HCT116 (cell line): ENCODE measurements around the gene APOB. TPM values are rescaled to one million over a fixed set of nuclear protein-coding genes. Genes with fewer than 3 reads are reported as not detected.

Experiments
- ATAC-seq: fragments of 200-7000 bp; cut with Tn5 transposase; 2 replicates; pipeline ENCODE4 v1.9.1; 2020; ENCODE audit warnings: mild to moderate bottlenecking, moderate library complexity
- BruUV-seq: library from RNA; stranded (reverse); fragments of 400-500 nt; replicated peaks from 2 replicates; lab custom pipeline; 2021; lab: Mats Ljungman, UMichigan
- CTCF ChIA-PET: fragments of 300-600 bp; sonication (Branson Sonifier 250); formaldehyde crosslinking; loops from one replicate; lab custom pipeline; 2021; ENCODE audit warnings: antibody characterized with exemption; lab: Charles Lee
- POLR2A ChIA-PET: fragments of 300-600, 350-600 bp; sonication (Branson Sonifier 250); formaldehyde crosslinking; loops from one replicate; lab custom pipeline; 2021; ENCODE audit warnings: antibody characterized with exemption; lab: Charles Lee
- RAD21 ChIA-PET, 2 experiments: fragments of 300-600 bp; sonication (Branson Sonifier 250); formaldehyde crosslinking; loops; one replicate each; lab custom pipeline; 2023; ENCODE audit warnings: low total read pairs in 2 of 2; ENCODE audit not compliant: uncharacterized antibody in 2 of 2, unreplicated experiment in 2 of 2, low non-redundant PET in 1 of 2; lab: Charles Lee
- DNase-seq: peaks from one replicate; pipeline ENCODE4 v3.0.0-alpha.2; 2010; ENCODE audit warnings: low read depth, low spot score
- H2AFZ ChIP-seq: fragments of 200-600 bp; shearing (Covaris generic), sonication (generic); 2 replicates; pipeline ENCODE4 v1.6.1; 2017; ENCODE audit warnings: low read depth, mixed run types, mixed read lengths, antibody characterized with exemption, low read length; ENCODE audit not compliant: poor library complexity, severe bottlenecking
- H3K27ac ChIP-seq: 2 replicates; pipeline ENCODE4 v1.5.1; 2012; ENCODE audit warnings: low read depth, low read length
- H3K27me3 ChIP-seq: fragments of 200-600 bp; sonication (generic); 2 replicates; pipeline ENCODE4 v1.6.1; 2016; ENCODE audit warnings: mixed run types, low read length, mixed read lengths; ENCODE audit not compliant: insufficient read depth
- H3K36me3 ChIP-seq, 2 experiments: fragments of 200-500 bp in 1 of 2; fragments of 200-600 bp in 1 of 2; sonication (Bioruptor generic) in 1 of 2; sonication (generic) in 1 of 2; 2 replicates each; pipeline versions ENCODE4 v1.5.1 to v1.6.1; 2014 to 2016; ENCODE audit warnings: low read length in 2 of 2, inconsistent platforms in 1 of 2, mixed read lengths in 1 of 2, mixed run types in 1 of 2; ENCODE audit not compliant: insufficient read depth in 2 of 2, control insufficient read depth in 1 of 2
- H3K4me1 ChIP-seq, 2 experiments: fragments of 200-600 bp in 1 of 2; sonication (generic) in 1 of 2; 2 replicates each; pipeline versions ENCODE4 v1.5.1 to v1.6.1; 2012 to 2017; ENCODE audit warnings: low read length in 2 of 2, inconsistent platforms in 1 of 2, mild to moderate bottlenecking in 1 of 2, mixed read lengths in 1 of 2, mixed run types in 1 of 2, moderate library complexity in 1 of 2; ENCODE audit not compliant: insufficient read depth in 2 of 2, control insufficient read depth in 1 of 2
- H3K4me2 ChIP-seq: fragments of 200-600 bp; sonication (generic); 2 replicates; pipeline ENCODE4 v1.6.1; 2017; ENCODE audit warnings: mixed run types, low read length, mixed read lengths
- H3K4me3 ChIP-seq, 2 experiments: fragments of 200-600 bp in 1 of 2; sonication (generic) in 1 of 2; replicated peaks in 1 of 2; 2 replicates each; pipeline ENCODE4 v1.5.1; 2011 to 2016; ENCODE audit warnings: low read length in 2 of 2, control low read depth in 1 of 2, low read depth in 1 of 2, mild to moderate bottlenecking in 1 of 2, mixed read lengths in 1 of 2, mixed run types in 1 of 2
- H3K79me2 ChIP-seq: fragments of 200-600 bp; sonication (generic); 2 replicates; pipeline ENCODE4 v1.6.1; 2017; ENCODE audit warnings: mild to moderate bottlenecking, mixed run types, low read length, moderate library complexity, mixed read lengths; ENCODE audit not compliant: insufficient read depth
- H3K9ac ChIP-seq: fragments of 200-600 bp; sonication (generic); 2 replicates; pipeline ENCODE4 v1.6.1; 2016; ENCODE audit warnings: low read length, mixed read lengths
- H3K9me2 ChIP-seq: fragments of 200-600 bp; sonication (generic), shearing (Covaris generic); 2 replicates; pipeline ENCODE4 v1.6.1; 2017; ENCODE audit warnings: mixed run types, mild to moderate bottlenecking, moderate library complexity; ENCODE audit not compliant: insufficient read depth
- H3K9me3 ChIP-seq, 2 experiments: fragments of 200-500 bp in 1 of 2; fragments of 200-600 bp in 1 of 2; sonication (Bioruptor generic) in 1 of 2; sonication (generic) in 1 of 2; 2 replicates each; pipeline ENCODE4 v1.6.1; 2014 to 2017; ENCODE audit warnings: low read length in 2 of 2, mixed read lengths in 2 of 2, inconsistent platforms in 1 of 2, low read depth in 1 of 2, mild to moderate bottlenecking in 1 of 2, mixed run types in 1 of 2, moderate library complexity in 1 of 2; ENCODE audit not compliant: control insufficient read depth in 1 of 2, insufficient read depth in 1 of 2
- H4K20me1 ChIP-seq: fragments of 200-600 bp; sonication (generic), shearing (Covaris generic); 2 replicates; pipeline ENCODE4 v1.6.1; 2017; ENCODE audit warnings: mixed run types, mild to moderate bottlenecking, moderate library complexity; ENCODE audit not compliant: insufficient read depth
- ATF3 ChIP-seq: IDR thresholded peaks from 2 replicates; pipeline ENCODE4 v1.6.1; 2012
- CBX3 ChIP-seq: IDR thresholded peaks from 2 replicates; pipeline ENCODE4 v1.6.1; 2012; ENCODE audit warnings: low read depth
- CEBPB ChIP-seq: IDR thresholded peaks from 2 replicates; pipeline ENCODE4 v1.6.1; 2012; ENCODE audit warnings: low read depth
- CTCF ChIP-seq, 3 experiments: fragments of 200-600 bp in 1 of 3; sonication (generic) in 1 of 3; IDR thresholded peaks in 2 of 3; conservative IDR thresholded peaks in 1 of 3; 2 replicates each; pipeline ENCODE4 v1.5.1; 2012 to 2017; ENCODE audit warnings: low read depth in 2 of 3, low read length in 2 of 3, antibody characterized with exemption in 1 of 3, borderline replicate concordance in 1 of 3, control low read depth in 1 of 3, mild to moderate bottlenecking in 1 of 3, mixed read lengths in 1 of 3, mixed run types in 1 of 3, moderate library complexity in 1 of 3; ENCODE audit not compliant: insufficient read depth in 1 of 3
- EGR1 ChIP-seq: IDR thresholded peaks from 2 replicates; pipeline ENCODE4 v1.6.1; 2012; ENCODE audit warnings: low read depth
- ELF1 ChIP-seq: IDR thresholded peaks from 2 replicates; pipeline ENCODE4 v1.6.1; 2012; ENCODE audit warnings: low read depth, borderline replicate concordance
- EZH2 ChIP-seq: fragments of 200-600 bp; sonication (generic); IDR thresholded peaks from 2 replicates; pipeline ENCODE4 v1.6.1; 2017; ENCODE audit warnings: antibody characterized with exemption, mixed run types
- FOSL1 ChIP-seq: IDR thresholded peaks from 2 replicates; pipeline ENCODE4 v1.6.1; 2012; ENCODE audit warnings: low read depth
- JUND ChIP-seq: IDR thresholded peaks from 2 replicates; pipeline ENCODE4 v1.6.1; 2012
- POLR2A ChIP-seq: IDR thresholded peaks from 2 replicates; pipeline ENCODE4 v1.7.0; 2011; ENCODE audit warnings: borderline replicate concordance; ENCODE audit not compliant: insufficient read depth, insufficient read length; ENCODE audit errors: extremely low read depth
- POLR2AphosphoS5 ChIP-seq: IDR thresholded peaks from 2 replicates; pipeline ENCODE4 v1.6.1; 2011; ENCODE audit warnings: mild to moderate bottlenecking, low read depth, low read length, moderate library complexity
- REST ChIP-seq: IDR thresholded peaks from 2 replicates; pipeline ENCODE4 v1.6.1; 2012; ENCODE audit warnings: low read depth
- SIN3A ChIP-seq: IDR thresholded peaks from 2 replicates; pipeline ENCODE4 v1.6.1; 2012; ENCODE audit warnings: low read depth
- SP1 ChIP-seq: IDR thresholded peaks from 2 replicates; pipeline ENCODE4 v1.6.1; 2012; ENCODE audit warnings: low read depth
- TCF7L2 ChIP-seq: IDR thresholded peaks from 2 replicates; pipeline ENCODE4 v1.7.0; 2011; ENCODE audit warnings: borderline replicate concordance, inconsistent platforms; ENCODE audit not compliant: insufficient read depth, insufficient read length; ENCODE audit errors: extremely low read depth
- ZBTB33 ChIP-seq: IDR thresholded peaks from 2 replicates; pipeline ENCODE4 v1.6.1; 2011; ENCODE audit warnings: mild to moderate bottlenecking, low read length, moderate library complexity; ENCODE audit not compliant: insufficient replicate concordance; ENCODE audit errors: extremely low read depth
- ZNF274 ChIP-seq: fragments of 200-500 bp; sonication (Bioruptor generic); IDR thresholded peaks from 2 replicates; pipeline ENCODE4 v1.6.1; 2014; ENCODE audit warnings: mild to moderate bottlenecking, low read depth, low read length, inconsistent platforms
- intact Hi-C: fragments of 100-400 bp; cut with micrococcal nuclease; formaldehyde crosslinking; loops from 2 replicates; pipeline ENCODE4 v1.10.0; 2022
- total RNA-seq: library from RNA; stranded (reverse); gene quantifications from one replicate; pipeline ENCODE4 v1.2.1, GENCODE V29; 2021; ENCODE audit not compliant: unreplicated experiment

APOB gene
- total RNA-seq, 1 experiment from 2014 or later, result 1.6 TPM

- H4K20me1 ChIP-seq, result no peaks in the 10 kb centered on the region
- ChIA-PET RAD21 (interaction anchor here (0.6 to 0.7 kb wide), 2 partner anchors 97 to 275 kb away, joined by 3 read pairs; no protein-coding TSS in a partner anchor), POLR2A (no interaction called here), CTCF (interaction anchor here (0.8 to 1.3 kb wide), 5 partner anchors 76 to 381 kb away, joined by 3 to 6 read pairs (median 3); no protein-coding TSS in a partner anchor)
- ATAC-seq (no peak), DNase-seq (no peak)
- H3K9me2 ChIP-seq, result no peaks in the 10 kb centered on the region
- H3K79me2 ChIP-seq, result no peaks in the 10 kb centered on the region
- H3K4me2 ChIP-seq, result no peak overlapping the region
- no peaks in the 10 kb centered on the region for H3K4me1 ChIP-seq
- intact Hi-C loops, result loop anchor here (1.0 kb wide), 1 partner anchor 275 kb away; no protein-coding TSS in a partner anchor
- H3K4me3 ChIP-seq, result no peak overlapping the region
- BruUV-seq, result no TSS peak
- no peak overlapping the region for H2AFZ ChIP-seq
- no peaks in the 10 kb centered on the region for H3K36me3 ChIP-seq
- H3K9me3 ChIP-seq, result no peaks in the 10 kb centered on the region
- peaks cover 27% of the 10 kb centered on the region for H3K27me3 ChIP-seq
- no peak overlapping the region for H3K27ac ChIP-seq
- TF ChIP-seq CEBPB (no peak), POLR2A (no peak), ATF3 (no peak), EGR1 (no peak), REST (no peak), FOSL1 (no peak), ZNF274 (no peak), TCF7L2 (no peak), CTCF (IDR thresholded peaks at IDR 0.05 in 2 of 3, conservative IDR thresholded peaks at IDR 0.05 in 1 of 3; ENCODE audit: borderline replicate concordance in 1 of 3, insufficient read depth in 1 of 3, low read depth in 2 of 3, low read length in 2 of 3) (no peak), JUND (no peak), CBX3 (no peak), ZBTB33 (no peak), SIN3A (no peak), SP1 (no peak), EZH2 (no peak), ELF1 (no peak), POLR2AphosphoS5 (no peak)
- H3K9ac ChIP-seq, result no peak overlapping the region
Measured at GRCh38 chr2:21041943-21042707, 1.7 kb downstream of the APOB start.
